ENCODE data around the gene FCF1. TPM values are rescaled to one million over a fixed set of nuclear protein-coding genes. Genes with fewer than 3 reads are reported as not detected.

The FCF1 gene
- total and polyA plus RNA-seq, 9 donors, result 19.8 to 60.8 (median 43.1) TPM

DNA sequence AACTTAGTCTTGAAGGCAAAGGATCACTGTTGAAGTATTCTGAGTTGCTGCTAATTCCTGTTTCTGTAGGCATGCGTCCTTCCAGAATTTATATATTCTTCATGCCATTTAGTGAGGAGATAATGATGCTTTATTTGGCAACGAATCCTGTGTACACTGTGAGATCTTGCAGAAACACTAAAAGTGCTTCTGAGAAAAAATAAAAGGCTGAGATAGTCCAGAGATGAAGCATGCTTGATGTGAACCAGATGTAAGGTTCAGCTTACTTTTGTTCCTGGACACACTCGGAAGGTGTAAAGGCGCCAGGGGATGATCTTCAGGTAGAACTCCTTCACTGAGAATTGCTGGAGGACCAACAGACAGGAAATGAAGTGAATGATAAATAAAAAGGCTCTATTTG lies 39.2 kb upstream of the FCF1 start:
- Histone ChIP-seq H3K36me3 (no peaks in the 10 kb centered on the region), H3K4me3 (no peak overlapping the region), H3K27ac (no peak overlapping the region), H3K4me1 (ENCODE audit: insufficient read depth) (peaks cover 1% of the 10 kb centered on the region), H3K9me3 (no peaks in the 10 kb centered on the region), H3K27me3 (no peaks in the 10 kb centered on the region)
- no peak for DNase-seq
- TF ChIP-seq, protein P1, sequence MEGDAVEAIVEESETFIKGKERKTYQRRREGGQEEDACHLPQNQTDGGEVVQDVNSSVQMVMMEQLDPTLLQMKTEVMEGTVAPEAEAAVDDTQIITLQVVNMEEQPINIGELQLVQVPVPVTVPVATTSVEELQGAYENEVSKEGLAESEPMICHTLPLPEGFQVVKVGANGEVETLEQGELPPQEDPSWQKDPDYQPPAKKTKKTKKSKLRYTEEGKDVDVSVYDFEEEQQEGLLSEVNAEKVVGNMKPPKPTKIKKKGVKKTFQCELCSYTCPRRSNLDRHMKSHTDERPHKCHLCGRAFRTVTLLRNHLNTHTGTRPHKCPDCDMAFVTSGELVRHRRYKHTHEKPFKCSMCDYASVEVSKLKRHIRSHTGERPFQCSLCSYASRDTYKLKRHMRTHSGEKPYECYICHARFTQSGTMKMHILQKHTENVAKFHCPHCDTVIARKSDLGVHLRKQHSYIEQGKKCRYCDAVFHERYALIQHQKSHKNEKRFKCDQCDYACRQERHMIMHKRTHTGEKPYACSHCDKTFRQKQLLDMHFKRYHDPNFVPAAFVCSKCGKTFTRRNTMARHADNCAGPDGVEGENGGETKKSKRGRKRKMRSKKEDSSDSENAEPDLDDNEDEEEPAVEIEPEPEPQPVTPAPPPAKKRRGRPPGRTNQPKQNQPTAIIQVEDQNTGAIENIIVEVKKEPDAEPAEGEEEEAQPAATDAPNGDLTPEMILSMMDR (IDR thresholded peaks at IDR 0.05), result no peak
- TF ChIP-seq EP300 (IDR thresholded peaks at IDR 0.05), result no peak
- TF ChIP-seq POLR2A (IDR thresholded peaks at IDR 0.05), result no peak
- WGBS, 3 donors, result 64 to 72% (median 69%) methylated on average over 4 of the region's 4 CpGs
- intact Hi-C loops (cut with DNase I), result no loop called here

DNA sequence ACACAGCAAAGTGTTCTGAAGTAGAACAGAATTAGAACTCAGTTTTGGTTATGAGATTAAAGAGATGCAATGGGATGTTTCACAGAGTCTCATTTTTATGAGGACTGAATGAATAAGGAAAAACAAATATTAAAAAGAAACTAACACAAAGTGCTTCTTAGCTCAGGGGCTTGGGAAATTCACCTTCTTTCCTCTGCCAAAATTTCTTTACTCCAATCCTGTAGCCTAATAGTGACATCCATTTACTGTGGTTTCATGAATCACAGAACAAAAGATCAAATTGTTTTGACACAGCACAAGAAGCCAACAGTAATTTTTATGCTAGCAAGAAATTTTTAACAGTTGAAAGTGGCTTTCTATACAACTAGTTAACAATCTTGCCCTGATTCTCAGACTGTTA lies 37.7 kb upstream of the FCF1 start:
- TF ChIP-seq POLR2A (IDR thresholded peaks at IDR 0.05) (no peak), EP300 (IDR thresholded peaks at IDR 0.05) (no peak)
- no peaks in the 10 kb centered on the region for H3K36me3 ChIP-seq
- H3K27ac ChIP-seq, result no peak overlapping the region

DNA sequence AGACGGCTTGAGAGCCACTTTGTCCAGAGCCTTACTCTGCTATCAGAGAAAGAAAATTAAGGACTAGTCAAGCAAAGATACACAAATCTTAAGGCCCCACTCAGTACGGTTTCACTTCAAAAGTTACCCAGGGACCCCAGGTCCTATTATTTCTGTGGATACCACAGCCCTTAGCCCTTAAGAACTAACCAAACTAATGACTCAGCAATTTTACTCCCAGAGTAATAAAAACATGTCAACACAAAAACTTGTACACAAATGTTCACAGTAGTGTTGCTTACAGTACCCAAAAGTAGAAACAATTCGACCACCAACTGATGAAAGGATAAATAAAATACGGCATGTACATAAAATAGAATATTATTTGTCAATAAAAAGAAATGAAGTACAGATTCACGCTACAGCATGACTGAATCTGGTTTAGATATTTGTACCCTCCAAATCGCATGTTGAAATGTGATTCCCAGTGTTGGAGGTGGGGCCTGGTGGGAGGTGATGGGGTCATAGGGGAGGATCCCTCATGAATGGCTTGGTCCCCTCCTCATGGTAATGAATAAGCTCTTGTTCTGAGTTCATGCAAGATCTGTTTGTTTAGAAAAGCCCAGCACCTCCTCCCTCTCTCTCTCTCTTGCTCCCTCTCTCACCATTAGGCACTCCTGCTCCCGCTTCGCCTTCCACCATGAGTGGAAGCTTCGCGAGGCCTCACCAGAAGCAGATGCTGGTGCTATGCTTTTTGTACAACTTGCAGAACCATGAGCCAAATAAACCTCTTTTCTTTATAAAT lies 30.6 kb upstream of the FCF1 start:
- H3K27ac ChIP-seq, result no peak overlapping the region
- WGBS, 3 donors, result 75 to 85% (median 80%) methylated on average over 10 of the region's 10 CpGs
- DNase-seq, result no peak
- H3K4me1 ChIP-seq (ENCODE audit: insufficient read depth), result peaks cover 3% of the 10 kb centered on the region
- H3K36me3 ChIP-seq, result no peaks in the 10 kb centered on the region
- H3K4me3 ChIP-seq, result no peak overlapping the region
- no peaks in the 10 kb centered on the region for H3K27me3 ChIP-seq
- no peak for TF ChIP-seq EP300 (IDR thresholded peaks at IDR 0.05)
- no peak for TF ChIP-seq POLR2A (IDR thresholded peaks at IDR 0.05)
- TF ChIP-seq, protein P1 (IDR thresholded peaks at IDR 0.05), result no peak
- H3K9me3 ChIP-seq, result no peaks in the 10 kb centered on the region
- intact Hi-C loops (cut with DNase I), result no loop called here

More for the DNA sequence above, 37.7 kb upstream of the FCF1 start:
- H3K27me3 ChIP-seq, result no peaks in the 10 kb centered on the region
- DNase-seq, result no peak
- peaks cover 1% of the 10 kb centered on the region for H3K4me1 ChIP-seq (ENCODE audit: insufficient read depth)
- H3K4me3 ChIP-seq, result no peak overlapping the region
- H3K9me3 ChIP-seq, result no peaks in the 10 kb centered on the region
- intact Hi-C loops (cut with DNase I), result no loop called here

DNA sequence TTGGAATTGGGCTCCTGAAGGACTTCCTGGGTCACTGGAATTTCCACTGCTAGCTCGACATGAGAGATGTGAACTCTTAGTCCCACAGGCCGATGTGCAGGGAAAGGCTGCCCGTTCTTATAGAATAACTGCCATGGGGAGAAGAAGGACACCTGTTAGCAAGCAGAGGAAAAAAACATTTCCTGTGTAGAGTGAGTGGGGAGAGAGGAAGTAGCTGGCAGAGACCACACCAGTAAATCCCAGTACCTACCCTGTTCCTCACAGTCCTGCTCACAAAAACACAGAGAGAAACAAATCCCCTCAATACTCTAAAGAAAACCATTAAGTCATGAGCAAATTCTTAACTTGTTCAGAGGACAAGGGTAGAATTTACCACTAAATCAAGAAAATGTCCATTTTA lies 29.5 kb upstream of the FCF1 start:
- 65 to 79% (median 71%) methylated on average over 3 of the region's 3 CpGs for WGBS, 3 donors
- Histone ChIP-seq H3K36me3 (no peaks in the 10 kb centered on the region), H3K4me1 (ENCODE audit: insufficient read depth) (peaks cover 3% of the 10 kb centered on the region), H3K9me3 (no peaks in the 10 kb centered on the region), H3K27ac (no peak overlapping the region), H3K27me3 (no peaks in the 10 kb centered on the region), H3K4me3 (no peak overlapping the region)
- no peak for DNase-seq
- TF ChIP-seq EP300 (IDR thresholded peaks at IDR 0.05) (no peak), POLR2A (IDR thresholded peaks at IDR 0.05) (no peak)
- TF ChIP-seq, protein P1 (IDR thresholded peaks at IDR 0.05), result no peak
- intact Hi-C loops (cut with DNase I), result no loop called here

DNA sequence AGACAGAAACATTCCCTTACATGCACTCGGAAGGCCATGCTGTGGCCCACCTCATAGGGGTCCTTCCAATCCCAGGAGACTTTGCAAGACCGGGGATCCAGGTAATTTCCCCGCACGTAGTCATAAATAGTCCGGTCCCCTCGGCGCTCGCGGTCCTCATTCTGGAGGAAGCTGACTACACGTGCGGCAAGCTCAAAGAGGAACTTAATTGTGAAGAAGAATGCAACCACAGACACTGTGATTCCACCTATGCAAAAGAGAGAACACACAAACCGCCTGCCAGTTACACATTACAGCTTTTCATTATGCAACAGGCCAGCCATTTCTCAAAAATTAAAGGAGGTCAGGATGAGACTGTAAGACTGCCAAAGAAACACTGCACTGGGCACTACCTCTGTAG lies 28.5 kb upstream of the FCF1 start:
- H3K9me3 ChIP-seq, result no peaks in the 10 kb centered on the region
- 90 to 93% (median 91%) methylated on average over 12 of the region's 12 CpGs for WGBS, 3 donors
- H3K4me1 ChIP-seq (ENCODE audit: insufficient read depth), result peaks cover 3% of the 10 kb centered on the region
- intact Hi-C loops (cut with DNase I), result no loop called here
- TF ChIP-seq, protein P1 (IDR thresholded peaks at IDR 0.05), result no peak
- TF ChIP-seq POLR2A (IDR thresholded peaks at IDR 0.05), result no peak
- no peak for TF ChIP-seq EP300 (IDR thresholded peaks at IDR 0.05)
- H3K4me3 ChIP-seq, result no peak overlapping the region
- no peak for DNase-seq
- H3K27ac ChIP-seq, result no peak overlapping the region
- H3K27me3 ChIP-seq, result no peaks in the 10 kb centered on the region
- no peaks in the 10 kb centered on the region for H3K36me3 ChIP-seq
